ENCODE data around the gene HBG2. TPM values are rescaled to one million over a fixed set of nuclear protein-coding genes. Genes with fewer than 3 reads are reported as not detected.

Gene HBG2
- total and polyA plus RNA-seq, 9 of the 15 experiments (the other 6 are each of a cell fraction or from before 2014, with no cell fraction given): 1,626 to 58,619 (median 10,515) TPM

- TF ChIP-seq RBM15 (IDR thresholded peaks at IDR 0.05; ENCODE audit: insufficient read depth, low read length) (no peak), TRIM25 (IDR thresholded peaks at IDR 0.05; ENCODE audit: borderline replicate concordance) (no peak), RNF2 (IDR thresholded peaks at IDR 0.05) (peak; percentile 83; the same call in 1 of the 2 replicates), BMI1 (IDR thresholded peaks at IDR 0.05; ENCODE audit: low read length) (no peak), PRMT5 (CRISPR knock-in tag; IDR thresholded peaks at IDR 0.05) (no peak), ZBTB1 (CRISPR knock-in tag; IDR thresholded peaks at IDR 0.05; ENCODE audit: borderline replicate concordance, low read depth) (no peak), GABPB1 (CRISPR knock-in tag; IDR thresholded peaks at IDR 0.05) (no peak), CREB1 (IDR thresholded peaks at IDR 0.05) (peak; percentile 31; the same call in 1 of the 2 replicates), CREB1 (CRISPR knock-in tag; IDR thresholded peaks at IDR 0.05) (no peak), TAF7 (tag; IDR thresholded peaks at IDR 0.05) (no peak), SRSF1 (IDR thresholded peaks at IDR 0.05; ENCODE audit: low read depth, low read length) (no peak), ZBTB2 (IDR thresholded peaks at IDR 0.05) (no peak), AFF4 (CRISPR knock-in tag; IDR thresholded peaks at IDR 0.05) (0 out of 2 replicates have a peak, but pooled peaks have one; percentile 24), ETV6 (IDR thresholded peaks at IDR 0.05; ENCODE audit: borderline replicate concordance in 1 of 2, low read depth in 2 of 2, low read length in 1 of 2) (no peak), ETV6 (CRISPR knock-in tag; IDR thresholded peaks at IDR 0.05; ENCODE audit: borderline replicate concordance) (no peak), ERF (CRISPR knock-in tag; IDR thresholded peaks at IDR 0.05) (no peak), CTBP1 (IDR thresholded peaks at IDR 0.05; ENCODE audit: borderline replicate concordance) (peak; percentile 58; the same call in 1 of the 2 replicates), GTF2F1 (IDR thresholded peaks at IDR 0.05; ENCODE audit: low read depth, low read length) (no peak), CEBPB (tag; IDR thresholded peaks at IDR 0.05) (no peak), SRSF3 (IDR thresholded peaks at IDR 0.05; ENCODE audit: insufficient read depth, low read length) (no peak), ZNF41 (CRISPR knock-in tag; conservative IDR thresholded peaks at IDR 0.05) (no peak), BCL6 (CRISPR knock-in tag; IDR thresholded peaks at IDR 0.05) (no peak), RBM22 (IDR thresholded peaks at IDR 0.05; ENCODE audit: low read depth, low read length, poor library complexity, severe bottlenecking) (no peak), ZNF586 (CRISPR knock-in tag; conservative IDR thresholded peaks at IDR 0.05) (no peak)
Observed at GRCh38 chr11:5288108-5288905, 33.7 kb upstream of the HBG2 start (continued).
